ENCODE results near the gene KNG1. TPM values are rescaled to one million over a fixed set of nuclear protein-coding genes. Genes with fewer than 3 reads are reported as not detected.
"Not testable (repeated sequence)": the region's sequence is repeated elsewhere in the genome, so short reads cannot be mapped to it uniquely, and the experiment has no call there.

The KNG1 gene
- total RNA-seq, 4 donors from 2014 or later, result not detected

DNA sequence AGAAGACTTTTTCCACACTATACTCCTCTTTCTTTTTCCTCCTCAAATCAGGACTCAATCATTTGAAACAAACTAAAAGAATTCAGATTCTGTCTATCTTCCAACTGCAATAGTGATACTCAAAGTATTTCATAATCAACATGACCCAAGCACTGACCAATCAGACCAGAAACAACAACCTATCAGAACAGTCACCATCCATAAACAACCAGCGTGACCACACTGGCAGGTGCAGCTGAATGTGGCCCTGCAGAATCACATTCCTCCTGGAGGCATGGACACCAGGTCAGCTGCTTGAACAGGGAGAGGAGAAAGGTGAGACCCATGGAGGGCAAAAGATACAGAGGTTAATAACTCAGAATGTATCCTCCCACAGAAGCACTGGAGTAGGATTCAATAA, 38.0 kb upstream of the KNG1 start:
- intact Hi-C loops (cut with DNase I; ENCODE audit: low total_unique reads), result no loop called here
- H3K4me3 ChIP-seq (ENCODE audit: low read depth, poor library complexity, severe bottlenecking), result no peak overlapping the region
- 73 to 75% methylated on average over 1 of the region's 1 CpG for WGBS, 2 donors
- no peak for DNase-seq (ENCODE audit: low spot score in 2 of 2)
- TF ChIP-seq POLR2A (IDR thresholded peaks at IDR 0.05), result no peak
- TF ChIP-seq, protein P1, sequence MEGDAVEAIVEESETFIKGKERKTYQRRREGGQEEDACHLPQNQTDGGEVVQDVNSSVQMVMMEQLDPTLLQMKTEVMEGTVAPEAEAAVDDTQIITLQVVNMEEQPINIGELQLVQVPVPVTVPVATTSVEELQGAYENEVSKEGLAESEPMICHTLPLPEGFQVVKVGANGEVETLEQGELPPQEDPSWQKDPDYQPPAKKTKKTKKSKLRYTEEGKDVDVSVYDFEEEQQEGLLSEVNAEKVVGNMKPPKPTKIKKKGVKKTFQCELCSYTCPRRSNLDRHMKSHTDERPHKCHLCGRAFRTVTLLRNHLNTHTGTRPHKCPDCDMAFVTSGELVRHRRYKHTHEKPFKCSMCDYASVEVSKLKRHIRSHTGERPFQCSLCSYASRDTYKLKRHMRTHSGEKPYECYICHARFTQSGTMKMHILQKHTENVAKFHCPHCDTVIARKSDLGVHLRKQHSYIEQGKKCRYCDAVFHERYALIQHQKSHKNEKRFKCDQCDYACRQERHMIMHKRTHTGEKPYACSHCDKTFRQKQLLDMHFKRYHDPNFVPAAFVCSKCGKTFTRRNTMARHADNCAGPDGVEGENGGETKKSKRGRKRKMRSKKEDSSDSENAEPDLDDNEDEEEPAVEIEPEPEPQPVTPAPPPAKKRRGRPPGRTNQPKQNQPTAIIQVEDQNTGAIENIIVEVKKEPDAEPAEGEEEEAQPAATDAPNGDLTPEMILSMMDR (IDR thresholded peaks at IDR 0.05), result no peak

DNA sequence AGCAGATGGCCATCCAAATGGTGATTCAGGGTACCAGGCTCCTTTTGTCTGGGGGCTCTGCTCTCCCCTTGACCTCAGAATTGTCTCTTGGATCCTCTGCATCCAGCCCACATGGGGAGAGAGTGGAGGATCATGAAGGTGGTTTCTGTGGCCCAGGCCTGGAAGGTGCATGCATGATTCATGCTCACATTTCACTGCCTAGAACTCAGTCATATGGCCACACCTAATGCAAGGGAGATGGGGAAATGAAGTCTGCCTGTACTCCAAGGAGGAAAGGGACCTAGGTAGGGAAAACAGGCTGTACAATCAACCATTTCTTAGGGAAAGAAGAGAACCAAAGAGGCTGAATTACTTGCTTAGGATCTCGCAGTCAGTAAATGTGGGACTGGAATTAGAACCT, 36.3 kb upstream of the KNG1 start:
- intact Hi-C loops (cut with DNase I; ENCODE audit: low total_unique reads), result no loop called here
- no peak overlapping the region for H3K4me3 ChIP-seq (ENCODE audit: low read depth, poor library complexity, severe bottlenecking)
- TF ChIP-seq POLR2A (IDR thresholded peaks at IDR 0.05), result no peak
- TF ChIP-seq, protein P1 (IDR thresholded peaks at IDR 0.05), result no peak
- WGBS, 2 donors, result 40 to 94% methylated on average over 1 of the region's 1 CpG
- no peak for DNase-seq (ENCODE audit: low spot score in 2 of 2)

- no peak overlapping the region for H3K4me3 ChIP-seq (ENCODE audit: low read depth, poor library complexity, severe bottlenecking)
- TF ChIP-seq, protein P1 (IDR thresholded peaks at IDR 0.05), result no peak
- TF ChIP-seq POLR2A (IDR thresholded peaks at IDR 0.05), result no peak
- 76 to 88% methylated on average over 3 of the region's 3 CpGs for WGBS, 2 donors
- no peak for DNase-seq (ENCODE audit: low spot score in 2 of 2)
- intact Hi-C loops (cut with DNase I; ENCODE audit: low total_unique reads), result no loop called here
Observed at GRCh38 chr3:186682812-186683211, 34.3 kb upstream of the KNG1 start.

DNA sequence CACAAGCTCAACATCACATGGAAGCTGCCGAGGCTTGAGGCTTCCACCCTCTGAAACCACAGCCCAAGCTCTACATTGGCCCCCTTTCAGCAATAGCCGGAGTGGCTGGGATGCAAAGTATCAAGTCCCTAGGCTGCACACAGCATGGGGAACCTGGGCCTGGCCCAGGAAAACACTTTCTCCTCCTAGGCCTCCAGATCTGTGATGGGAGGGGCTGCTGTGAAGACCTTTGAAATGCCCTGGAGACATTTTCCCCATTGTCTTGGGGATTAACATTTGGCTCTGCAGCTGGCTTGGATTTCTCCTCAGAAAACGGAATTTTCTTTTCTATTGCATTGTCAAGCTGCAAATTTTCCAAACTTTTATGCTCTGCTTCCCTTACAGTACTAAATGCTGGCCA, 33.2 kb upstream of the KNG1 start:
- intact Hi-C loops (cut with DNase I; ENCODE audit: low total_unique reads), result no loop called here
- DNase-seq (ENCODE audit: low spot score in 2 of 2), result no peak
- 71 to 77% methylated on average over 3 of the region's 3 CpGs for WGBS, 2 donors
- H3K4me3 ChIP-seq (ENCODE audit: low read depth, poor library complexity, severe bottlenecking), result no peak overlapping the region
- no peak for TF ChIP-seq POLR2A (IDR thresholded peaks at IDR 0.05)
- TF ChIP-seq, protein P1 (IDR thresholded peaks at IDR 0.05), result no peak

DNA sequence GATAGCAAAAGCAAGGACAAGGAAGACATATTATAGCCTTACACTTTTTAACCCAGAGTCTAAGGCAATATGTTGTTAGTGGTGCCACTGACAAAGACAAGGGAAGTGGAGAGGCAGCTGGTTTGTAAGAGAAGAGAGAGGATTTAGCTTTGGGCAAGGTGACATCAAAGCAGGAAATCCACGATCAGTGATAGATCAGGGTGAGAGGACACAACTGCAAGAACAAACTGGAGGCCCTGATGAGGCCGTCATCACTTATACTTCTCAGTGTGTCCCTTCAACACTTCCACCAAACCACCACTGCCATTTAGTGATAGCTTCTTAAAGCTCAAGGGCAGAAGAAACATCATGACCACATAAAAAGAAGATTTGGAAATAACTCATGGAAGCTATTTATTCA, 30.7 kb upstream of the KNG1 start:
- H3K4me3 ChIP-seq (ENCODE audit: low read depth, poor library complexity, severe bottlenecking); DNase-seq (ENCODE audit: low spot score in 2 of 2); intact Hi-C loops (cut with DNase I; ENCODE audit: low total_unique reads): not testable (repeated sequence)
- 82 to 85% methylated on average over 2 of the region's 2 CpGs for WGBS, 2 donors

DNA sequence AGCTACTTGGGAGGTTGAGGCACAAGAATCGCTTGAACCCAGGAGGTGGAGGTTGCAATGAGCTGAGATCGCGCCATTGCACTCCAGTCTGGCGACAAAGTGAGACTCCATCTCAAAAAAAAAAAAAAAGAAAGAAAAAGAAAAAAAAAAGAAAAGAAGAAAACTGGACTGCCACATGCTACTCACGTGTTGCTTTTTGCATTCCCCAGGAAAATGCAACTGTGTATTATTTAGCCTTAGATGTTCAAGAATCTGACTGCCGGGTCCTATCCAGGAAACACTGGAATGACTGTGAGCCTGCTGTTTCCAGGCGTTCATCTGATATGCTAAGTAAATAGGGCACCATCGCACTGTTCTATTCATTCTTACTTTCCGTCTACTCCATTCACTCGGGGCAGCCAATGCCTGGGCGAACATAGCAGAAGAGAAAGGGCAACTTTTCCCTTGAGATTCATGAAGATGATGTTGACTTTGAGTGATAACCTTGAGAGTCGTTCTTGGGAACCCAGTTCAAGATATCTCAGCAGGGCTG, 30.0 kb upstream of the KNG1 start:
- DNase-seq (ENCODE audit: low spot score in 2 of 2), result no peak
- no peak overlapping the region for H3K4me3 ChIP-seq (ENCODE audit: low read depth, poor library complexity, severe bottlenecking)
- 90% methylated on average over 12 of the region's 12 CpGs for WGBS, 2 donors
- TF ChIP-seq POLR2A (IDR thresholded peaks at IDR 0.05), result no peak
- TF ChIP-seq, protein P1 (IDR thresholded peaks at IDR 0.05), result no peak
- intact Hi-C loops (cut with DNase I; ENCODE audit: low total_unique reads), result no loop called here

- intact Hi-C loops (cut with DNase I; ENCODE audit: low total_unique reads), result not testable (repeated sequence)
Observed at GRCh38 chr3:186690304-186690703, 26.9 kb upstream of the KNG1 start.

More at GRCh38 chr3:186690304-186690703, 26.9 kb upstream of the KNG1 start:
- WGBS, 2 donors, result 94 to 96% methylated on average over 1 of the region's 1 CpG
- DNase-seq (ENCODE audit: low spot score in 2 of 2); H3K4me3 ChIP-seq (ENCODE audit: low read depth, poor library complexity, severe bottlenecking): not testable (repeated sequence)
